Stimulated activated CD4-positive, alpha-beta T cell treated with anti-CD3 and anti-CD28 coated beads, Interleukin-15, amount 100 ng/mL, for 1 hour (primary cell): Measurements from ENCODE around the gene LUZP1.
A peak's percentile ranks its signal among the peaks of the same experiment; 100 is the strongest.

Experiments used
- DNase-seq, 2 donors: peaks; one replicate each; pipeline ENCODE4 v3.0.0-alpha.2; 2020; ENCODE audit warnings: low read depth in 1 of 2, low spot score in 1 of 2

The LUZP1 gene

GRCh38 chr1:23118407-23118806 is 50.2 kb downstream of the LUZP1 start:
- no peak for DNase-seq

- no peak for DNase-seq
Measured at GRCh38 chr1:23116921-23117699, 51.5 kb downstream of the LUZP1 start.

- DNase-seq = no peak
Measured at GRCh38 chr1:23116216-23116836, 52.3 kb downstream of the LUZP1 start.

GRCh38 chr1:23114424-23115079 is 54.1 kb downstream of the LUZP1 start:
- no peak for DNase-seq

GRCh38 chr1:23111600-23112535 is 56.8 kb downstream of the LUZP1 start:
- no peak for DNase-seq

GRCh38 chr1:23110391-23110790 is 58.3 kb downstream of the LUZP1 start:
- no peak for DNase-seq

GRCh38 chr1:23108918-23109533 is 59.6 kb downstream of the LUZP1 start:
- DNase-seq = no peak

GRCh38 chr1:23103001-23103889 is 65.4 kb downstream of the LUZP1 start:
- no peak for DNase-seq

- no peak for DNase-seq
Measured at GRCh38 chr1:23102289-23102688, 66.4 kb downstream of the LUZP1 start.

GRCh38 chr1:23101887-23102286 is 66.8 kb downstream of the LUZP1 start:
- no peak for DNase-seq

GRCh38 chr1:23101101-23101827 is 67.4 kb downstream of the LUZP1 start:
- DNase-seq = no peak

- DNase-seq = no peak
Measured at GRCh38 chr1:23100074-23100748, 68.4 kb downstream of the LUZP1 start.

- DNase-seq = no peak
Measured at GRCh38 chr1:23099171-23099536, 69.5 kb downstream of the LUZP1 start.

- DNase-seq = peak; percentile 24 to 30
Measured at GRCh38 chr1:23098463-23099170, 70.0 kb downstream of the LUZP1 start.

- no peak for DNase-seq
Measured at GRCh38 chr1:23097316-23097715, 71.3 kb downstream of the LUZP1 start.

- DNase-seq = no peak
Measured at GRCh38 chr1:23092447-23092846, 76.2 kb downstream of the LUZP1 start.

- DNase-seq = no peak
Measured at GRCh38 chr1:23091545-23091944, 77.1 kb downstream of the LUZP1 start.

GRCh38 chr1:23090056-23090455 is 78.6 kb downstream of the LUZP1 start:
- DNase-seq = no peak
